HepG2 (cell line): ENCODE results near the gene SEC31B. TPM values are rescaled to one million over a fixed set of nuclear protein-coding genes. Genes with fewer than 3 reads are reported as not detected.

Source experiments
- ARID2 ChIP-seq: sonication (generic); formaldehyde crosslinking; IDR thresholded peaks from 2 replicates; pipeline ENCODE4 v1.8.1; 2022; ENCODE audit warnings: mild to moderate bottlenecking, missing genetic modification reagents, borderline replicate concordance
- ARNT ChIP-seq: fragments of 450-650 bp; IDR thresholded peaks from 2 replicates; pipeline ENCODE4 v1.6.1; 2017
- FOSL2 ChIP-seq: sonication (generic); formaldehyde crosslinking; IDR thresholded peaks from 2 replicates; pipeline ENCODE4 v1.4.0; 2020; ENCODE audit warnings: missing genetic modification reagents
- IRX3 ChIP-seq: sonication (generic); formaldehyde crosslinking; IDR thresholded peaks from 2 replicates; pipeline ENCODE4 v1.8.1; 2023; ENCODE audit warnings: mild to moderate bottlenecking, low read depth, missing genetic modification reagents, borderline replicate concordance
- JDP2 ChIP-seq: sonication (generic); formaldehyde crosslinking; IDR thresholded peaks from 2 replicates; pipeline ENCODE4 v1.8.1; 2022; ENCODE audit warnings: missing genetic modification reagents, borderline replicate concordance
- NFYB ChIP-seq: sonication (generic); formaldehyde crosslinking; IDR thresholded peaks from 2 replicates; pipeline ENCODE4 v1.4.0; 2020; ENCODE audit warnings: missing genetic modification reagents
- NPAS2 ChIP-seq: sonication (generic); formaldehyde crosslinking; IDR thresholded peaks from 2 replicates; pipeline ENCODE4 v1.8.0; 2022; ENCODE audit warnings: mild to moderate bottlenecking, missing genetic modification reagents, borderline replicate concordance
- NR3C1 ChIP-seq: sonication (generic); formaldehyde crosslinking; IDR thresholded peaks from 2 replicates; pipeline ENCODE4 v1.4.0; 2020; ENCODE audit warnings: missing genetic modification reagents
- NRL ChIP-seq: sonication (generic); formaldehyde crosslinking; IDR thresholded peaks from 2 replicates; pipeline ENCODE4 v1.5.0; 2020; ENCODE audit warnings: missing genetic modification reagents, mild to moderate bottlenecking, moderate library complexity, borderline replicate concordance
- PRPF4 ChIP-seq: fragments of 200-400 bp; formaldehyde crosslinking; IDR thresholded peaks from 2 replicates; pipeline ENCODE4 v1.6.1; 2016; ENCODE audit warnings: low read length, low read depth; ENCODE audit not compliant: poor library complexity, severe bottlenecking
- RBFOX2 ChIP-seq: fragments of 200-400 bp; formaldehyde crosslinking; IDR thresholded peaks from 2 replicates; pipeline ENCODE4 v1.6.1; 2017; ENCODE audit warnings: low read depth, mild to moderate bottlenecking, low read length
- SAP130 ChIP-seq: IDR thresholded peaks from 2 replicates; pipeline ENCODE4 v1.6.1; 2016; ENCODE audit warnings: low read depth
- ZIK1 ChIP-seq: sonication (generic); formaldehyde crosslinking; IDR thresholded peaks from 2 replicates; pipeline ENCODE4 v1.5.0; 2020; ENCODE audit warnings: mild to moderate bottlenecking, low read depth, missing genetic modification reagents, borderline replicate concordance
- ZNF296 ChIP-seq: sonication (generic); formaldehyde crosslinking; conservative IDR thresholded peaks from 2 replicates; pipeline ENCODE4 v1.5.0; 2020; ENCODE audit warnings: mild to moderate bottlenecking, missing genetic modification reagents
- ZNF451 ChIP-seq: sonication (generic); formaldehyde crosslinking; IDR thresholded peaks from 2 replicates; pipeline ENCODE4 v1.5.0; 2020; ENCODE audit warnings: mild to moderate bottlenecking, missing genetic modification reagents
- ZNF570 ChIP-seq: sonication (generic); formaldehyde crosslinking; IDR thresholded peaks from 2 replicates; pipeline ENCODE4 v1.4.0; 2020; ENCODE audit warnings: mild to moderate bottlenecking, missing genetic modification reagents, borderline replicate concordance
- ZNF777 ChIP-seq: sonication (generic); formaldehyde crosslinking; IDR thresholded peaks from 2 replicates; pipeline ENCODE4 v1.4.0; 2020; ENCODE audit warnings: missing genetic modification reagents
- ZSCAN21 ChIP-seq: sonication (generic); formaldehyde crosslinking; IDR thresholded peaks from 2 replicates; pipeline ENCODE4 v1.8.0; 2022; ENCODE audit warnings: mild to moderate bottlenecking, missing genetic modification reagents, moderate library complexity, borderline replicate concordance
- polyA plus RNA-seq, 8 experiments: library from polyadenylated mRNA; depleted of rRNA in 3 of 8; stranded (reverse) in 7 of 8; unstranded in 1 of 8; fragments of >200 nt; fragmentation: Illumina TruSeq in 4 of 8; extraction: Trizol in 4 of 8; gene quantifications; 2 replicates each; pipeline versions ENCODE4 v1.2.1 to v1.2.3, GENCODE V29; 2011 to 2016; ENCODE audit warnings: low read depth in 4 of 8, missing spikeins in 1 of 8, mixed read lengths in 1 of 8; ENCODE audit not compliant: insufficient read depth in 1 of 8
- total RNA-seq, 5 experiments: library from RNA; depleted of rRNA; stranded (reverse); fragments of >200 nt; fragmentation: Illumina TruSeq; extraction: Trizol; gene quantifications; 2 replicates each; pipeline ENCODE4 v1.2.3, GENCODE V29; 2016; ENCODE audit warnings: low read depth in 1 of 5
- TF ChIP-seq, protein P1 (sequence below): sonication (generic); formaldehyde crosslinking; IDR thresholded peaks from 2 replicates; pipeline ENCODE4 v1.9.0; 2022; ENCODE audit warnings: low read depth, missing genetic modification reagents
- TF ChIP-seq, protein P2 (sequence below): sonication (generic); formaldehyde crosslinking; IDR thresholded peaks from 2 replicates; pipeline ENCODE4 v1.5.1; 2020; ENCODE audit warnings: missing genetic modification reagents, mild to moderate bottlenecking, borderline replicate concordance
- TF ChIP-seq, protein P3 (sequence below): IDR thresholded peaks from 2 replicates; pipeline ENCODE4 v1.6.1; 2012; ENCODE audit warnings: inconsistent platforms
- TF ChIP-seq, protein P4 (sequence below): sonication (generic); formaldehyde crosslinking; IDR thresholded peaks from 2 replicates; pipeline ENCODE4 v1.5.1; 2020; ENCODE audit warnings: mild to moderate bottlenecking, missing genetic modification reagents
- TF ChIP-seq, protein P5 (sequence below): sonication (generic); formaldehyde crosslinking; IDR thresholded peaks from 2 replicates; pipeline ENCODE4 v1.5.0; 2020; ENCODE audit warnings: missing genetic modification reagents

Gene SEC31B
- total and polyA plus RNA-seq, 2 of the 13 experiments (the other 11 are each of a cell fraction or from before 2014, with no cell fraction given): 2.0 to 8.3 TPM

DNA sequence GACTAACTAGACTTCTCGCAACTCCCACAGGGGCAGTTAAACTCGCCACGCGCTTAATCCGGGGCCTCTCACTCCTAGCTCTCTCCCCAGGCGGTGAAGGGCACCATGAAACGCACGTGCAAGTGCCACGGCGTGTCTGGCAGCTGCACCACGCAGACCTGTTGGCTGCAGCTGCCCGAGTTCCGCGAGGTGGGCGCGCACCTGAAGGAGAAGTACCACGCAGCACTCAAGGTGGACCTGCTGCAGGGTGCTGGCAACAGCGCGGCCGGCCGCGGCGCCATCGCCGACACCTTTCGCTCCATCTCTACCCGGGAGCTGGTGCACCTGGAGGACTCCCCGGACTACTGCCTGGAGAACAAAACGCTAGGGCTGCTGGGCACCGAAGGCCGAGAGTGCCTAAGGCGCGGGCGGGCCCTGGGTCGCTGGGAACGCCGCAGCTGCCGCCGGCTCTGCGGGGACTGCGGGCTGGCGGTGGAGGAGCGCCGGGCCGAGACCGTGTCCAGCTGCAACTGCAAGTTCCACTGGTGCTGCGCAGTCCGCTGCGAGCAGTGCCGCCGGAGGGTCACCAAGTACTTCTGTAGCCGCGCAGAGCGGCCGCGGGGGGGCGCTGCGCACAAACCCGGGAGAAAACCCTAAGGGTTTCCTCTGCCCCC is 37.4 kb downstream of the SEC31B start (continued):
- TF ChIP-seq, protein P1, sequence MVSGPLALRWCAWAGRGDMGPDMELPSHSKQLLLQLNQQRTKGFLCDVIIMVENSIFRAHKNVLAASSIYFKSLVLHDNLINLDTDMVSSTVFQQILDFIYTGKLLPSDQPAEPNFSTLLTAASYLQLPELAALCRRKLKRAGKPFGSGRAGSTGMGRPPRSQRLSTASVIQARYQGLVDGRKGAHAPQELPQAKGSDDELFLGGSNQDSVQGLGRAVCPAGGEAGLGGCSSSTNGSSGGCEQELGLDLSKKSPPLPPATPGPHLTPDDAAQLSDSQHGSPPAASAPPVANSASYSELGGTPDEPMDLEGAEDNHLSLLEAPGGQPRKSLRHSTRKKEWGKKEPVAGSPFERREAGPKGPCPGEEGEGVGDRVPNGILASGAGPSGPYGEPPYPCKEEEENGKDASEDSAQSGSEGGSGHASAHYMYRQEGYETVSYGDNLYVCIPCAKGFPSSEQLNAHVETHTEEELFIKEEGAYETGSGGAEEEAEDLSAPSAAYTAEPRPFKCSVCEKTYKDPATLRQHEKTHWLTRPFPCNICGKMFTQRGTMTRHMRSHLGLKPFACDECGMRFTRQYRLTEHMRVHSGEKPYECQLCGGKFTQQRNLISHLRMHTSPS (CRISPR knock-in tag): no peak
- TF ChIP-seq FOSL2 (no peak), IRX3 (no peak), ARID2 (CRISPR knock-in tag) (0 out of 2 replicates have a peak, but pooled peaks have one; percentile 50), JDP2 (CRISPR knock-in tag) (no peak), RBFOX2 (no peak), SAP130 (CRISPR knock-in tag) (peak; percentile 29; the same call in 1 of the 2 replicates), ZIK1 (CRISPR knock-in tag) (no peak), NPAS2 (CRISPR knock-in tag) (no peak), ARNT (no peak), NRL (CRISPR knock-in tag) (peak; percentile 95), ZNF296 (CRISPR knock-in tag) (no peak), NFYB (CRISPR knock-in tag) (no peak), ZNF777 (CRISPR knock-in tag) (peak; percentile 36), NR3C1 (CRISPR knock-in tag) (no peak), ZNF570 (no peak), ZSCAN21 (no peak), ZNF451 (CRISPR knock-in tag) (0 out of 2 replicates have a peak, but pooled peaks have one; percentile 27), PRPF4 (no peak)
- TF ChIP-seq, protein P2, sequence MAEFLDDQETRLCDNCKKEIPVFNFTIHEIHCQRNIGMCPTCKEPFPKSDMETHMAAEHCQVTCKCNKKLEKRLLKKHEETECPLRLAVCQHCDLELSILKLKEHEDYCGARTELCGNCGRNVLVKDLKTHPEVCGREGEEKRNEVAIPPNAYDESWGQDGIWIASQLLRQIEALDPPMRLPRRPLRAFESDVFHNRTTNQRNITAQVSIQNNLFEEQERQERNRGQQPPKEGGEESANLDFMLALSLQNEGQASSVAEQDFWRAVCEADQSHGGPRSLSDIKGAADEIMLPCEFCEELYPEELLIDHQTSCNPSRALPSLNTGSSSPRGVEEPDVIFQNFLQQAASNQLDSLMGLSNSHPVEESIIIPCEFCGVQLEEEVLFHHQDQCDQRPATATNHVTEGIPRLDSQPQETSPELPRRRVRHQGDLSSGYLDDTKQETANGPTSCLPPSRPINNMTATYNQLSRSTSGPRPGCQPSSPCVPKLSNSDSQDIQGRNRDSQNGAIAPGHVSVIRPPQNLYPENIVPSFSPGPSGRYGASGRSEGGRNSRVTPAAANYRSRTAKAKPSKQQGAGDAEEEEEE (CRISPR knock-in tag): no peak
- TF ChIP-seq, protein P3, sequence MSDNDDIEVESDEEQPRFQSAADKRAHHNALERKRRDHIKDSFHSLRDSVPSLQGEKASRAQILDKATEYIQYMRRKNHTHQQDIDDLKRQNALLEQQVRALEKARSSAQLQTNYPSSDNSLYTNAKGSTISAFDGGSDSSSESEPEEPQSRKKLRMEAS: peak; percentile 36; the same call in 1 of the 2 replicates
- TF ChIP-seq, protein P4, sequence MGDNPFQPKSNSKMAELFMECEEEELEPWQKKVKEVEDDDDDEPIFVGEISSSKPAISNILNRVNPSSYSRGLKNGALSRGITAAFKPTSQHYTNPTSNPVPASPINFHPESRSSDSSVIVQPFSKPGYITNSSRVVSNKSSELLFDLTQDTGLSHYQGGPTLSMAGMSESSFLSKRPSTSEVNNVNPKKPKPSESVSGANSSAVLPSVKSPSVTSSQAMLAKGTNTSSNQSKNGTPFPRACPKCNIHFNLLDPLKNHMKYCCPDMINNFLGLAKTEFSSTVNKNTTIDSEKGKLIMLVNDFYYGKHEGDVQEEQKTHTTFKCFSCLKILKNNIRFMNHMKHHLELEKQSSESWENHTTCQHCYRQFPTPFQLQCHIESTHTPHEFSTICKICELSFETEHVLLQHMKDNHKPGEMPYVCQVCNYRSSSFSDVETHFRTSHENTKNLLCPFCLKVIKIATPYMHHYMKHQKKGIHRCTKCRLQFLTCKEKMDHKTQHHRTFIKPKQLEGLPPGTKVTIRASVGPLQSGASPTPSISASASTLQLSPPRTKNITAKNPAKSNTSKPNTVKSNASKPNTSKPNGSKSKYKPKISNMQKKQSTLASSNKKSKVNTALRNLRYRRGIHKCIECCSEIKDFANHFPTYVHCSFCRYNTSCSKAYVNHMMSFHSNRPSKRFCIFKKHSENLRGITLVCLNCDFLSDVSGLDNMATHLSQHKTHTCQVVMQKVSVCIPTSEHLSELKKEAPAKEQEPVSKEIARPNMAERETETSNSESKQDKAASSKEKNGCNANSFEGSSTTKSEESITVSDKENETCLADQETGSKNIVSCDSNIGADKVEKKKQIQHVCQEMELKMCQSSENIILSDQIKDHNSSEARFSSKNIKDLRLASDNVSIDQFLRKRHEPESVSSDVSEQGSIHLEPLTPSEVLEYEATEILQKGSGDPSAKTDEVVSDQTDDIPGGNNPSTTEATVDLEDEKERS: no peak
- TF ChIP-seq, protein P5, sequence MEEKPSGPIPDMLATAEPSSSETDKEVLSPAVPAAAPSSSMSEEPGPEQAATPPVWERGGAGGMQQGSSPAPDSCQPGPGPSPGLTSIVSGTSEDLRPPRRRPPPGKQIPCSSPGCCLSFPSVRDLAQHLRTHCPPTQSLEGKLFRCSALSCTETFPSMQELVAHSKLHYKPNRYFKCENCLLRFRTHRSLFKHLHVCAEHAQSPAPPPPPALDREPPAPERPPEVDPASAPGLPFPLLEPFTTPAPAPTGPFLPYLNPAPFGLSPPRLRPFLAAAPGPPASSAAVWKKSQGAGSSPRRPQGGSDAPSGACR (CRISPR knock-in tag): no peak
